NCI-H187 treated with DMSO at 0.1 percent for 48 hours (cell line): ENCODE results near the gene H3-3A.

Source experiments
- DNase-seq: peaks from one replicate; lab custom pipeline; 2025; lab: John Stamatoyannopoulos, UW

The H3-3A gene

GRCh38 chr1:226111098-226111882, 48.8 kb downstream of the H3-3A start:
- no peak for DNase-seq

GRCh38 chr1:226111883-226112261, 49.4 kb downstream of the H3-3A start:
- no peak for DNase-seq

GRCh38 chr1:226112626-226113025, 50.1 kb downstream of the H3-3A start:
- DNase-seq = no peak

- DNase-seq = no peak
These were observed 54.2 kb downstream of the H3-3A start for GRCh38 chr1:226116673-226117072.

GRCh38 chr1:226117330-226117729, 54.8 kb downstream of the H3-3A start:
- DNase-seq = no peak

GRCh38 chr1:226118357-226118756, 55.8 kb downstream of the H3-3A start:
- no peak for DNase-seq

GRCh38 chr1:226119169-226119568, 56.7 kb downstream of the H3-3A start:
- no peak for DNase-seq

GRCh38 chr1:226120398-226120797, 57.9 kb downstream of the H3-3A start:
- DNase-seq = no peak

- no peak for DNase-seq
These were observed 58.6 kb downstream of the H3-3A start for GRCh38 chr1:226121049-226121586.
